GF-D8 (cell line): ENCODE results near the gene EFNA2.
"Not testable (repeated sequence)": the region's sequence is repeated elsewhere in the genome, so short reads cannot be mapped to it uniquely, and the experiment has no call there.

Experiments
- DNase-seq: peaks from one replicate; lab custom pipeline; 2025; lab: John Stamatoyannopoulos, UW

The EFNA2 gene

GRCh38 chr19:1285737-1286360, at the start of gene EFNA2:
EFNA2 (plus strand) TSS chr19:1285873; CDS start chr19:1286169, 296 bp downstream.
- no peak for DNase-seq

GRCh38 chr19:1236576-1236975, 49.1 kb upstream of the EFNA2 start:
- DNase-seq: no peak

- DNase-seq: no peak
Measured at GRCh38 chr19:1237027-1237659, 48.5 kb upstream of the EFNA2 start.

GRCh38 chr19:1237754-1238368, 47.8 kb upstream of the EFNA2 start, which contains the start of gene CBARP:
CBARP (minus strand) TSS chr19:1238005; CDS start chr19:1236100, 1,905 bp downstream.
- DNase-seq: no peak

GRCh38 chr19:1238369-1239303, 47.0 kb upstream of the EFNA2 start:
- DNase-seq: no peak

GRCh38 chr19:1239420-1239795, 46.3 kb upstream of the EFNA2 start:
- DNase-seq: no peak

GRCh38 chr19:1239796-1240737, 45.6 kb upstream of the EFNA2 start:
- peak; percentile 62 for DNase-seq

- DNase-seq: no peak
Measured at GRCh38 chr19:1240925-1241324, 44.7 kb upstream of the EFNA2 start.

- peak; percentile 79 for DNase-seq
Measured at GRCh38 chr19:1241417-1242095, 44.1 kb upstream of the EFNA2 start, which contains the start of gene ATP5F1D. ATP5F1D (plus strand) TSS chr19:1241751; CDS start chr19:1241851, 100 bp downstream.

GRCh38 chr19:1243768-1244692, 41.6 kb upstream of the EFNA2 start:
- peak; percentile 56 for DNase-seq

GRCh38 chr19:1244693-1245451, 40.8 kb upstream of the EFNA2 start:
- DNase-seq: no peak

- no peak for DNase-seq
Measured at GRCh38 chr19:1245494-1246264, 40.0 kb upstream of the EFNA2 start.

- not testable (repeated sequence) for DNase-seq
Measured at GRCh38 chr19:1246265-1247087, 39.2 kb upstream of the EFNA2 start.

GRCh38 chr19:1247748-1248138, 37.9 kb upstream of the EFNA2 start:
- no peak for DNase-seq

GRCh38 chr19:1248139-1248785, 37.4 kb upstream of the EFNA2 start, which contains the start of gene MIDN:
MIDN (plus strand) TSS chr19:1248583; CDS start chr19:1250297, 1,714 bp downstream.
- DNase-seq: peak; percentile 8

- no peak for DNase-seq
Measured at GRCh38 chr19:1248786-1249297, 36.8 kb upstream of the EFNA2 start.
